Activated T-cell treated with anti-CD3 and anti-CD28 coated beads, Interleukin-2, amount 50 U/mL, for 1 hour (primary cell): Measurements from ENCODE around the gene ELMO2.

Experiments
- DNase-seq: peaks from one replicate; pipeline ENCODE4 v3.0.0-alpha.2; 2020

The ELMO2 gene

GRCh38 chr20:46350201-46350985, 56.0 kb downstream of the ELMO2 start:
- DNase-seq = no peak

- DNase-seq = no peak
These were observed 56.7 kb downstream of the ELMO2 start for GRCh38 chr20:46349742-46350056.

DNA sequence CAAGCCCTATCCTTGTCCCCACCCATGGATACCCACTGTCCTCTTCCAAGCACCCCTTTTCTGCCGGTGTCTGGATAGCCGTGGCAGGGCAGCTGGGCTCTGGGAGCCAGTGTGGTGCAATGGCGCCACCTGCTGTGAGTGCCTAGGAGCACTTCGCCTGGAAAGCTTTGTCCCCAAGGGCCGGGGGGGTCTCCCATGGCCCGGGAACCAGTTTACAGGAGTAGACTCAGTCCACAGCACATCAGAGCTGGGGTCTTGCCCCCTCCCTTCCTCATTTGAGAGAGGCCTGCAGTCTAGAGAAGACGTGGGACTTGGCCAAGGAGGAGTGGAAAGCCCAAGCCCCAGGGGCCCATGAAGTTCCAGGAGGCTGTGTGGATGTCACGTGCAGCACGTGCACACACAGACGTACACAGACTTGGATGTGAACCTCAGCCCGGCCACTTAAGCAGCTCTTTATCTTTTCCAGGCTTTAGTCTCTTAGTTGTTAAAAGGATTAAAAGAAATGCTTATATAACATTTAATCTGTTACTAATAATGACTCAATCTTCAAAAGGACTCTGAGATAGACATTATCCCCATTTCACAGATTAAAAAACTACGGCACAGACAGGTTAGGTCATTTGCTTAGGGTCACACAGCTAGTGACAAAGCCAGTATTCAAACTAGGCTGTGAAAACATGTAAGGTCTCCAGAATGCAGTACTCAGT, 57.2 kb downstream of the ELMO2 start:
- peak; percentile 64 for DNase-seq

DNA sequence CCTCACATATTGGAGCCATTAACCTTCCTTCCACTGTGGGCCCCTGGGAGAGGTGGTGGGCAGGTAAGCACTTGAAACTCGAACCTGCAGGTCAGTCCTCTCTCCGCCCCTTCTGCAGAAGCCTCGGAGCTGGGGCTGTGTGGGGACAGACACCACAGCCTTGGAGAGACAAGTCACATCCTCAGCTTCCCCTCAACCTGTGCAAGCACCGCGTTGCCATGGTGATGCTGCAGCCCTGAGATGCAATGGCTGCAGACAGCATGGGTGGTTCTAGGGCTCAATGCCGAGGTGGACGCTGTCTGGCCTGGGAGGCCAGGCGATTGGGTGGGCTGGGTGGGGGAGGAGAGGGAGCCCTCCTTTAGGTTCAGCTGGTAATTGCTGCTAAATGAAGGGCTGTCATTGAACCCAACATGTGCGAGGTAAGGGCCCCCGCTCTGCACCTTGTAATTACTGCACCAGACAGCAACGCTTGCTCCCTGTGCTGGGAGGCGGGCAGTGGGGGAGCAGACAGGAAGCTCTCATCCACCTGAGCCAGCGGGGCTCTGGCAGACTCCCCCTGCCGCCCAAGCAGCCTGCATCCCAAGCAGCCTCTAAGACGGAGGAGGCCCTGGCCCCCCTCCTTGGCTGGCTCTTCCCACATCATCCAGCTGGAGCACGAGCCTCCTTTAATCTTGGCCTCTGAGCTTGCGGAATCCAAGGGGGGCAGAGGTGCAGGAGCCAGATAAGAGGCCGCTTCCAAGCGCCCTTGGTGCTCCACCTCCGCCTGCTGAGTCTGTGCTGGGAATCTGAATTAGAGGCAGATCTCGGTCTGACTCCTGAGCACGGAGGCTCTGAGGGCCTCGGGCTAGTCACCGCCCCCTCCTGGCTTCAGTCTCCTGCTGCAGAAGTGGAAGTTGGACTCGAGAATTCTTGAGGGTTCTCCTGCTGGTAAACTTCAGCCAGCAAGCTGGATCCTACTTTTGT, 58.3 kb downstream of the ELMO2 start:
- DNase-seq = no peak

- no peak for DNase-seq
These were observed 59.6 kb downstream of the ELMO2 start for GRCh38 chr20:46346770-46347169.

DNA sequence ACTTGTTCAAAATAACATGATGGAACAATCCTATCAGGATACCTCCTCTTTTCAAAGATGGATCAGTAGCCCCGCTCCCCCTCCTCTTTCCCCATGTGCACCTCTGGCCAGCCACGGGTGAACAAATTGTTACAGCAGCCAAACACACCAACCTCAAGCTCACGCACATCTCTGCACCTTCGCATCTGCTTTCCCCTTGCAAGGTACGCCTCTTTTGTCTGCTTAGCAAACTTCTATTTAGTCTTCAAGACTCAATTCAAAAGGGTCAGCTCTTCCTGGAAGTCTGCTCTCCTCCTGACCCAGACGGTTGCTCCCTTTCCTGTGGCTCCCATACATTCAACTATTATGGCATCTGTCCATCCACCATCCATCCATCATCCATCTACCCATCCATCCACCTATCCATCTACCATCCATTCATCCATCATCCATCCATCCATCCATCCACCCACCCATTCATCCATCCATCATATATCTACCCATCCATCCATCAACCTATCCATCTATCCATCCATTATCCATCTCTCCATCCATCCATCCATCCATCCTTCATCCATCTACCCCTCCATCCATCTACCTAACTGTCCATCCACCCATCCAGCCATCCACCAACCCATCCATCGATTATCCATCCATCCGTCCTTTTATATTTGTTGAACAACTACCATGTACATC, 61.8 kb downstream of the ELMO2 start:
- no peak for DNase-seq

DNA sequence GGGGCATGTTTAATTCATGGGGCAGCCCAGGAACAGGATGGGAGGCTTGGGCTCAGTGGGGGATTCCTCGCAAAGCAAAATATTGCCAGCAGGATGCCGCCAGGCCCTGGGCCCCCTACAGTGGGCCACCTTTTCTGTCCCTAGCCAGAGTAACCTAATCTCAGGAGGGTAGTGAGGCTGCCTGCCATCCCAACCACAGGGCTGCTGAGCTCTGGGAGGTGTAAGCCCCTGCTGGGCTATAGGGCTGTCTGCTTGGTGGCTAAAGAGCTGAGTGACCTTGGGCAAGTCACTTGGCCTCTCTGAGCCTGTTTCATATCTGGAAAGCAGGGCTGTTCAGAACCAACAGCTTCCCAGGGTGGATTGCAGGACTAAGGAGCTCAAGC, 62.4 kb downstream of the ELMO2 start:
- DNase-seq = no peak

DNA sequence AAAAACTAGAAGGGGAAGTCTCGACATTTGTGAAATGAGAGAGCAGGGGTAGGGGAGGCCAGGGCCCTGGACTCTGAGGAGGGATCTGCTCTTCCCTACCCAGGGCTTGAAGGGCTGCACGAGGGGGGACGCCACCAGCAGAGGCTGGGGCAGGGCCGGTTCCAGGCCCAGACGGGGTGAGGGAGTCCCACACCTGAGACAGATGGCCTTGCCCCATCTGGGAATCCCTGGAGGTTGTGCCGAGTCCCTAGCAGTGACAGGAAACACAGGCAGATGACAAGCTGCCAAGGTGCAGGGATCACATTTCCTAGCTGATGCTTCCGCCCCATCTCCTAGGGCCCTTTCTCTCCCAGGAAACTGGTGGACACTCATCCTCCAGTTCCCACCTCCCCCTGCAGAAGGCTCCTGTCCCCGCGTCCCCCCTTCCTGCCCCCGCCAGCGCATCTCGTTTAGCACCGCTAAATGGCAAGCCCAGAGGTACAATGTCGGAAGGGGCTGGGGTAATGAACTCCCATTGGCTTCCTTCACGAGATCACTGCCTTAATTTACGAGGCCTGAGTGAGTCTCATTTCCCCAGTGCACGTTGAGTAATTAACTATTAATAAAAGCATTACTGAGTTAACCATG, 63.0 kb downstream of the ELMO2 start:
- no peak for DNase-seq

DNA sequence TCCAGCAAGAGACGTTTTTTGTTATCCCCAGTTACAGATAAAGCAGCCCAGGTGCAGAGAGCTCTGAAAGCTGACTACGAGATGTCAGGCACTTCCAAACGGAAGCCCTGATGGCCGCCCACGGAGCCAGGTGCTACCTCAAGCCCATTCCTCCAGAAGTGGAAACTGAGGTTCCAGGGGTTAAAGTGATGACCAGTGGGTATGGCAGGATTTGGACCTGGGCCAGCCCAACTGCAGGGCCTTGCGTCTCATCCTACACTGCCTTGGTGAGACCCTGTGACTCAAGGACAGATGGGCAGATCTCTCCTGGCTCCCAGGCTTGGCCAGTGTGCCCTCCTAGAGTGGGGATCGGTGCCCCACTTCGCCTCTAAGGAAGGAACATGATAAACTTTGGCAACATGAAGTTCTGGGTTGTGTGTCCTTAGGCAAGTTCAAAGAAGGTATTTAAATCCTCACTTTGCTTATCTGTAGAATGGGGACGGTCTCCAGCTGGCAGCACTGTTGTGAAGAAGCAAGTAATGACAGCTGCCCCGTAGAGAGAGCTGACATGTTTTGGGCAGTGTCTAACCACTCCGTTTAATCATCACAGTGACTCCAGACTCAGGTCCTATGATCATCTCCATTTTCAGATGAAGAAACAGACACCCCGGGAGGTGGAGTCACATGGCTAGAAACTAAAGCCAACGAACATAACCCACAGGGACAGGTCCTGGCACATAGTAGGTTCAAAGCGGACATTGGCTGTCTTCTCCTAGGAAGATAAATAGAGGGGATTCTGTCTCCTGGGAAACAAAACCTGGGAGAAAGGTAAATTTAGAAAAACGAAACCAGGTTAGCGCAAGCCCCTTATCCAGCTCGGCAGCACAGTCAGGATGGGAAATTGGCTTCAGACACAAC, 63.7 kb downstream of the ELMO2 start:
- no peak for DNase-seq

- no peak for DNase-seq
These were observed 64.4 kb downstream of the ELMO2 start for GRCh38 chr20:46342010-46342378.

GRCh38 chr20:46341074-46342009, 65.1 kb downstream of the ELMO2 start:
- DNase-seq = no peak

DNA sequence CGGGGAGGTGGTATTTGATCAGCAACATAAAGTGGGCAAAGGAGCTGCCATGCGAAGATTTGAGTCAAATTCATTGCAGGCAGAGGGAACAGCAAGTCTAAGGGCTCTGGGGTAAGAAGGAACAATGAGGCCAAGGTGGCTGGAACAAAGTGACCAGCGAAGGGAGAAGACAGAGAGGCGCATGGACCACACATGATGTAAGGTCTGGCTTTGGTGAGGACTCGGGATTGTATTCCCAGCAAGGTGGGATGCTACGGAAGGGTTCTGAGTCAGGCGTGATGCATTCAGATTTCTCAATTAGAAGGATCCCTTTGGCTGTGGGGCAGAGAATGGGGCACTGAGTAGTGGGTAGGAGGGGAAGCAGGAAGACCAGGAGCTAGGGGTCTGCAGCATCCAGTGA, 67.4 kb downstream of the ELMO2 start:
- DNase-seq = no peak

GRCh38 chr20:46336735-46337134, 69.7 kb downstream of the ELMO2 start:
- no peak for DNase-seq

- no peak for DNase-seq
These were observed 72.0 kb downstream of the ELMO2 start for GRCh38 chr20:46334303-46334904.

DNA sequence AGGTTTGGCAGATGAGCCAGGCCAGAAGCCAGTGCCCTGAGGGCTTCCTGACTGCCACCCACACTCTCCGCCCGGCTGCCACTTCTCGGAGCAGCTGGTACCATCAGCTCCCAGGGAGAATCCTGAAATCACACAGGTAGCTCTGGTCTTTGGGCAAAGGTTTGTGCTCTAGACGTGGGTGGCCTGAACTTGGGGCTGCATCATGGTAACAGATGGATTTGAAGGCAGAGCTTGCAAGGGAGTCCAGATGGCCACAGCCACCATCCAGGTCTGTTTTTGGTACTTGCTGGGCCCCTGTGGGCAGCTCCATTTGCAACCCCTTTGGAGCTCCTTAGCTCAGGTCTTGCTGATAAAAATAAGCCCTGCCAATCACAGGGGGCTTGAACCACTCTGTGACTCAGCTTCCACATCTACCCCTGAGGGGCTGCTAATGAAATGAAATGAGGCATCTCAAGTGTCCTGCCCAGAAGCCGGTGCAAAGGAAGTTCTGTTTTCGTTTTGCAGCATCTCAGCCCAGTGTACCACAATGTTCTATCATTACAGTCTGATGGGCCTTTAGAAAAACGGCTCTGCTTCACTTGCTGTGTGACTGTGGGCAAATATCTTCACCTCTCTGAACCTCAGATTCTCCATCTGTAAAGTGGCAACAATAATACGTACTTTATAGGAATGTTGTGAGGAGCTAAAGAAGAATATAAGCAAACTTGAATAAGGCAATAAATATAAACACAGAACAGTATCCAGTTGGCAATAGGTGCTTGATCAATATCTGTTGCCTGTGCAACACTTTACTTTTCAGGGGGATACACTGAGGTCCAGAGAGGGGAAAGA, 73.0 kb downstream of the ELMO2 start:
- DNase-seq = no peak

DNA sequence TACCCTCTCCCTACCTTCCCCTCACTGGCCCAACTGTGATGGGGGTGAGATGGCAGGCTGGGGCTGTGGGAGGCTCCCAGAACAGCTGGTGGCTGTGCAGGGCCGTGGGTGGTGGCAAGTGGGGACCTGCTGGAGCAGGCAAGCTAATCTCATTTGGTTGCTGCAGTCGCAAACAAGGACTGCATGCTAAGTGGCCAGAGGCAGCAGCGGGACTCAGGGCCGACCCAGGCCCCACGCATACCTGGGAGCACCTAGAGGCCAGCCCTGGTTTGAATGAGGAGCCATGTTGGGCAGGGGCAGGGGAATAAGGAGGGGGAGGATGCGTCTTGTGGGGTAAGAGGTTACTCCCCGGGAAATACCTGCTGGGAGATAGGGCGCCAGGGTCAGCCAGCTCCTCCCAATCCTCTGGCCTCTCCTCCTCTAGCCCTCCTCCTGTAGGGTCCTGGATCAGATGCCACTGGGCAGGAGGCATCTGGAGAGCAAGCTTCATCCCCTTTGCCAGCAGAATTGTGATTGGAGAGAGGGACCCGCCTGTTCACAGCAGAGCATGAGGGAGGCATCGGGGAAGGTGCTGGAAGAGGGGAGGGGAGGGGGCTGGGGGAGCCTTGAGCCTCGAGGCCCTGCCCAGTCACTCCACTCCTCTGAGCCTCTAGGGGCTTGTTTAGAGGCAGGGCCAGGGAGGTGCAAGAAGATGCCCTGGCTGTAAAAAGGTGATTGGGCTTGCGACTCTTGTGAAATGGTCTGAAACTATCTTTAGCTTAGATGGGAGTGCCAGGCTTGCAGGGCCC, 73.8 kb downstream of the ELMO2 start:
- no peak for DNase-seq

DNA sequence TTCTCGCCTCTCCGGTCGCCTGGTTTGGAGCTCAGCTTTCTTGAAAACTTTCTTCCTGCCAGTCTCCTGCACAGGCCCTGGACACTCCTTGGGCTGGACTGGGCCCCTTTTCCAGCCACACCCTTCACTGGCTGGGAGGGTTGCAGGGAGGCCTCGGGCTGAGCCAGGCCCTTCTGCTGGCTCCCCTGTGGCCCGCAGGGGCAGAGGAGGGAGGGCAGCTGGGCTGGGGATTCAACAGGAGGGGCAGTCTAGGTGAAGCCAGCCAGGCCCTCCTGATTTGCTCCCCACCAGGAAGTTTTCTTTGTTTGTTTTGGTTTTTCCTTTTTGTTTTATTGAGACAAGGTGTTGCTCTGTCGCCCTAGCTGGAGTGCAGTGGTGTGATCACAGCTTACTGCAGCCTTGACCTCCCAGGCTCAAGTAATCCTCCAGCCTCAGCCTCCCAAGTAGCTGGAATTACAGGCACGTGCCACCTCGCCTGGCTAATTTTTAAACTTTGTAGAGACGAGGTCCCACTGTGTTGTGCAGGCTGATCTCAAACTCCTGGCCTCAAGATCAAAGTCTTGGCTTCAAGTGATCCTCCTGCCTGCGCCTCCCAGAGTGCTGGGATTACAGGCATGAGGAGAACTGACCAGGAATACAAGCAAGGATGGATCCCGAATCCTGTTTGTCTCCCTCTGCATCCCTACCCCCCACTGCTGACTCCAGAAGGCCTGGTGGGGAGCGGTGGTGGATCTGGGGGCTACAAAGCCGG, 74.6 kb downstream of the ELMO2 start:
- no peak for DNase-seq
